Kidney (tissue), 14 donors: ENCODE results near the gene TNRC6A. TPM values are rescaled to one million over a fixed set of nuclear protein-coding genes. Genes with fewer than 3 reads are reported as not detected.

ENCODE experiments used
- DNase-seq, 5 donors: peaks; one replicate each; pipeline ENCODE4 v3.0.0-alpha.2; 2013 to 2020
- FAIRE-seq: peaks from 2 replicates; lab custom pipeline; 2012; peaks lifted over from hg19 to GRCh38; lab: Jason Lieb, UNC
- H3K27ac ChIP-seq, 2 donors: one replicate each; pipeline ENCODE4 v1.7.0; 2013; ENCODE audit warnings: low read depth in 2 of 2, low read length in 2 of 2, inconsistent platforms in 1 of 2
- H3K27me3 ChIP-seq: one replicate; pipeline ENCODE4 v1.7.1; 2013; ENCODE audit warnings: low read length, inconsistent platforms; ENCODE audit not compliant: control insufficient read depth, insufficient read depth
- H3K36me3 ChIP-seq, 3 donors: one replicate each; pipeline versions ENCODE4 v1.7.0 to v1.7.1; 2013; ENCODE audit warnings: low read length in 3 of 3, control low read depth in 1 of 3, inconsistent platforms in 1 of 3; ENCODE audit not compliant: insufficient read depth in 3 of 3, control insufficient read depth in 2 of 3
- H3K4me1 ChIP-seq, 3 donors: one replicate each; pipeline versions ENCODE4 v1.7.0 to v1.7.1; 2013; ENCODE audit warnings: low read length in 3 of 3, inconsistent platforms in 1 of 3, low read depth in 1 of 3; ENCODE audit not compliant: control insufficient read depth in 2 of 3, insufficient read depth in 2 of 3
- H3K4me3 ChIP-seq, 3 donors: one replicate each; pipeline versions ENCODE4 v1.7.0 to v1.8.1; 2013; ENCODE audit warnings: low read length in 3 of 3, control low read depth in 1 of 3, inconsistent platforms in 1 of 3
- H3K9ac ChIP-seq, 3 donors: one replicate each; pipeline versions ENCODE4 v1.7.0 to v1.7.1; 2013; ENCODE audit warnings: low read length in 3 of 3, control low read depth in 1 of 3, inconsistent platforms in 1 of 3
- H3K9me3 ChIP-seq, 3 donors: one replicate each; pipeline versions ENCODE4 v1.7.0 to v1.7.1; 2013; ENCODE audit warnings: low read length in 3 of 3, control low read depth in 1 of 3, inconsistent platforms in 1 of 3; ENCODE audit not compliant: control insufficient read depth in 2 of 3, insufficient read depth in 1 of 3
- CTCF ChIP-seq: IDR thresholded peaks from 3 replicates; pipeline ENCODE4 v1.5.1; 2012; ENCODE audit warnings: mild to moderate bottlenecking, moderate library complexity, borderline replicate concordance; ENCODE audit not compliant: insufficient read depth; ENCODE audit errors: extremely low read depth
- intact Hi-C: fragments of 100-400 bp; cut with DNase I; formaldehyde crosslinking; loops from one replicate; pipeline ENCODE4 v1.11.1; 2022
- polyA plus RNA-seq: library from polyadenylated mRNA; stranded (reverse); fragments of 350-450 nt; fragmentation: Illumina TruSeq; extraction: RNeasy Lipid Tissue Mini Kit (QIAGEN cat#74804); gene quantifications from one replicate; pipeline ENCODE4 v1.2.3, GENCODE V29; 2014; ENCODE audit warnings: low read depth, low replicate concordance; ENCODE audit not compliant: insufficient read depth
- total RNA-seq: library from RNA; stranded (reverse); fragmentation: NEBNext Ultra II Directional; extraction: Animal tissue kit (Norgen Biotek cat#: 25700); gene quantifications from one replicate; pipeline ENCODE4 v1.2.1, GENCODE V29; 2021
- donor health status: control.
- donor health status: control.
- donor health status: control.
- donor health status: control.
- donor health status: control.
- donor health status: DM: yes; HTN: yes; CAD: no.
- donor health status: Normal renal cell carcinoma (clear cell type).

TNRC6A gene
- total and polyA plus RNA-seq, 2 donors from 2014 or later: 8.0 to 61.9 TPM

GRCh38 chr16:24848065-24848464 is 118.6 kb downstream of the TNRC6A start:
- no peak overlapping the region for H3K9ac ChIP-seq
- no peaks in the 10 kb centered on the region for H3K9me3 ChIP-seq
- intact Hi-C loops: no loop called here
- no peaks in the 10 kb centered on the region for H3K4me1 ChIP-seq
- no peaks in the 10 kb centered on the region for H3K36me3 ChIP-seq
- DNase-seq (no peak), FAIRE-seq (no peak)
- peak overlapping the region in 1 of 3 donors; percentile 40 for H3K4me3 ChIP-seq
- H3K27me3 ChIP-seq: no peaks in the 10 kb centered on the region
- no peak for TF ChIP-seq CTCF
- H3K27ac ChIP-seq: no peak overlapping the region

GRCh38 chr16:24849641-24850040 is 120.2 kb downstream of the TNRC6A start:
- DNase-seq (no peak), FAIRE-seq (no peak)
- intact Hi-C loops: no loop called here
- peaks cover 0 to 2% (median 0%) of the 10 kb centered on the region in 3 donors for H3K4me1 ChIP-seq
- H3K27me3 ChIP-seq: no peaks in the 10 kb centered on the region
- H3K9ac ChIP-seq: no peak overlapping the region
- TF ChIP-seq CTCF: no peak
- H3K4me3 ChIP-seq: no peak overlapping the region
- no peak overlapping the region for H3K27ac ChIP-seq
- H3K9me3 ChIP-seq: no peaks in the 10 kb centered on the region
- H3K36me3 ChIP-seq: no peaks in the 10 kb centered on the region

GRCh38 chr16:24850289-24850938 is 121.0 kb downstream of the TNRC6A start:
- Histone ChIP-seq H3K4me1 (peaks cover 0 to 2% (median 0%) of the 10 kb centered on the region in 3 donors), H3K27ac (no peak overlapping the region), H3K4me3 (no peak overlapping the region), H3K36me3 (no peaks in the 10 kb centered on the region), H3K27me3 (no peaks in the 10 kb centered on the region), H3K9ac (no peak overlapping the region), H3K9me3 (no peaks in the 10 kb centered on the region)
- DNase-seq (no peak), FAIRE-seq (no peak)
- no peak for TF ChIP-seq CTCF
- intact Hi-C loops: no loop called here
